HG03439 (cell line): Measurements from ENCODE around the gene FGFR4.
A peak's percentile ranks its signal among the peaks of the same experiment; 100 is the strongest.

Experiments
- ATAC-seq: cut with Tn5 transposase; IDR thresholded peaks from one replicate; pipeline ENCODE4 v1.9.1; 2021; ENCODE audit warnings: mild to moderate bottlenecking, moderate library complexity; ENCODE audit not compliant: unreplicated experiment

The FGFR4 gene

DNA sequence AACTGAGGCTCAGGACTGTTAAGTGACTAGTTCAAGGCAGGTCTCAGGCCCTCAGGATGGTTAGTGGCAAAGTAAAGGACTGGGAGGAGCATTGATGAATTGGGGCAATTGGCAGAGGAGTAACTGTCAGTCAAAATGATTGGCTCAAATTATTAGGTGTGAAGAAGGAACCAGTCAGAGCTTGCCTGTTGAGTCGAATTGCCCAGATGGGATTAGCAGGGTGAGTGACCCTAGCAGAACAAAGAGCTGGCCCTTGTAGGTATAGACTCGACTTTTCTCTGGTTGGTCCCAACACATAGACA lies 44.3 kb downstream of the FGFR4 start:
- no peak for ATAC-seq

- no peak for ATAC-seq
These were observed 44.8 kb downstream of the FGFR4 start for GRCh38 chr5:177131352-177132135.

GRCh38 chr5:177132136-177133095 lies 45.7 kb downstream of the FGFR4 start:
- peak; percentile 14 for ATAC-seq

- ATAC-seq, result peak; percentile 58
These were observed 46.6 kb downstream of the FGFR4 start, which contains the start of gene NSD1 for GRCh38 chr5:177133096-177133852. TSS of gene NSD1 (plus strand) at chr5:177133773. CDS start at chr5:177135104, 1,331 bp downstream.

DNA sequence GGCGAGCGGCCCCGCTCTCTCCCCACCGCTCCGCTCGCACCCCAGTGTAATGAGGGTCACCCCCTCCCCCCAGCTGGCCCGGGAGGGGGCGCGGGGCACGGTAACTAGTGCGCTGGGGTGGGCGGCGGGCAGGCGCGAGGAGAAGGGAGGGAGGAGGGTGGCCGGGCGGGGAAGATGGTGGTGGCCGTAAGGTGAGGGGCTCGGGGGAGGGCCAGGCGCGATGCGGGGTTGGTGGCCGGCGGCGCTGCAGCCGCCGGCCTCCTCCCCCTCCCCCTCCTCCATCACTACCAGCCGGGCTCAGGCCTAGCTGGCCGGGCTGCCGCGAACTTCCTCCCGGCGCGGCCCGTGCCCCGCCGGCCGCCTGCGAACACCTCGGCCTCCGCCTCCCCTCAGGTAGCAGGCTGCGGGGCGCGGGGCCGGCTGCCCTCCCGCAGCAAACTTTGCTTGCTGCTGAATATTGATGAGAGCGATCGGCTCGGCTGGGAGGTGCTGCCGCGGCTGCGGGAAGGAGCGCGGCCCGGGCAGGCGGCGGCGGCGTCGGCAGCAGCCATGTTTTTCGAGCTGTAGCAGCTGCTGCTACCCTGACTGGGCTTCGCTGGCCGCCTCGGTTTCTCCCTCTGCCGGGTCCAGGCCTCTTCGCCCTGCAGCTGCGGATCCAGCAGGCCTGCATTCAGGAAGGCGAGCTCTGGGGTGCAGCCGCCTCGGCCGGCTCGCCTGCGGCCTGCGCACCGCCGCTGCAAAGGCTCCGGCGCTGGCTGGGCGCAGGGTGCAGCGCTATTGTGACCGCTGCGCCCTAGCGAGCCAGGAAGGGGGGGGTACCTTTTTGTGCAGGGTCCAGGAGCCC lies 47.4 kb downstream of the FGFR4 start:
- peak; percentile 34 for ATAC-seq

DNA sequence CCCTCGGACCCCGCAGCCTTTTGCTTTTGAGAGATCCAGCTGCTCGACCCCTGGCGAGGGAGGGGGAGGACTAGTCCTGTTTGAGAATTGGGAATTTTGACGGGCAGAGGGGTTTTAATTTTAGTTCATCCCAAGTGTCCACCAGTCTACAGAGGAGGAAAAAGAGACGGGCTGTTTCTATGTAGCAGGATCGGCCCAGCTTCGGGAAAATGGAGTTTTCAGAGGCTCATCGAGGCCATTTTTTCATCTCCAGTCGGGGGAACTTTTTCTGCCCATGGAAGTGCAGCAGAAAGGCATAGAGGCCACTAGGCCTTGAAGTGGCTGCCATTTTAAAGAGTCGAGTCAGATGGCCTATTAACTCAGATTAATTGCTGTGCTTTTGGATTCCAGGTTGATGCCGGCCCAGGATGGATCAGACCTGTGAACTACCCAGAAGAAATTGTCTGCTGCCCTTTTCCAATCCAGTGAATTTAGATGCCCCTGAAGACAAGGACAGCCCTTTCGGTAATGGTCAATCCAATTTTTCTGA lies 48.0 kb downstream of the FGFR4 start:
- ATAC-seq, result no peak

DNA sequence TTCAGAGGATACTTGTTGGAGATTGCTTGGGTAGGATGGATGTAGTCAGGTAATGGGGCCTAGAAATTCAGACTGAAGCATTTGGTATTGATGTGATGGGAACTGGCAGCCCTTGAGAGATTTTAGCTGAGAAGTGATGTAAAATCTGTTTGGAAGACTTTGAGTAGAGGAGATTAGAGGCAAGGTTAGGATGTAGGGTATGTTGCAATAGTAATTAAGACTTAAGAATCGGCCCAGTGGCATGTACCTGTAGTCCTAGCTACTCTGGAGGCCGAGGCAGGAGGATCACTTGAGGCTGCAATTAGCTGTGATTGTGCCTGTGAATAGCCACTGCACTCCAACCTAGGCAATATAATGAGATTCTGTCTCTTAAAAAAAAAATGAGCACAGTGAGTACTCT lies 53.6 kb downstream of the FGFR4 start:
- ATAC-seq, result no peak

DNA sequence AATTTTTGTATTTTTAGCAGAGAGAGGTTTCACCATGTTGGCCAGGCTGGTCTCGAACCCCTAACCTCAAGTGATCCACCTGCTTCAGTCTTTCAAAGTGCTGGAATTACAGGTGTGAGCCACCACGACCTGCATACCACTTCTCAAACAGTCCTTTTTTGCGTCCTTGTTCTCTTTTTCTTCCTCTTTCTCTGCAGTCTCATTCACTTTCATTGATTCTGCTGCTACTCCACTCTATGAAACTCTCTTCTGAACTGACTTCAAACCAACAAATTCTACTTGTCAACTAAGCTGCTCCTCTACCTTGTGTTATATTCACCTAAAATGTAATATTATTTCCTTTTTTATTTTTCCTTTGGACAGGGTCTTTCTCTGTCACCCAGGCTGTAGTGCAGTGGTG lies 54.8 kb downstream of the FGFR4 start:
- ATAC-seq, result no peak

GRCh38 chr5:177142098-177142611 lies 55.4 kb downstream of the FGFR4 start:
- no peak for ATAC-seq

- ATAC-seq, result no peak
These were observed 56.1 kb downstream of the FGFR4 start for GRCh38 chr5:177142778-177143177.

DNA sequence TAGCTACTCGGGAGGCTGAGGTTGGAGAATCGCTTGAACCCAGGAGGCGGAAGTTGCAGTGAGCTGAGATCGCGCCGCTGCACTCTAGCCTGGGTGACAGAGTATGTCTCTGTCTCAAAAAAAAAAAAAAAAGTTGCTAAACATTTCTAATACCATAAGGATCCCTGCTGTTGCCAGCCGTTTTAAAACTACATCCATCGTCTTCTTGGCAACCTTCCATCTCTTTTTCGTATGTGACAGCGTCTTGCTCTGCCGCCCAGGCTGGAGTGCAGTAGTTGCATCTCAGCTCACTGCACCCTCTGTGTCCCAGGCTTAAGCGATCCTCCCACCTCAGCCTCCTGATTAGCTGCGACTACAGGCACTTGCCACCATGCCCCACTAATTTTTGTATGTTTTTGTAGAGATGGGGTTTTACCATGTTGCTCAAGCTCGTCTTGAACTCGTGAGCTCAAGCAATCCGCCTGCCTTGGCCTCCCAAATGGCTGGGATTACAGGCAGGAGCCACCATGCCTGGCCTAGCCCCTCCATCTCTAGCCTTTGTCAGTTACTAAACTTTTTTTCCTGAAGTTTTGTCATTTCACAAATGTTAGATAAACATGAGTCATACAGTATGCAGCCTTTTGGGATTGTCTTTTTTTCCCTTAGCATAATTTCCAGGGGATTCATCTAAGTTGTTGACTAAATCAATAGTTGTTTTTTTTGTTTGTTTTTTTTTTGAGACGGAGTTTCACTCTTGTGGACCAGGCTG lies 60.4 kb downstream of the FGFR4 start:
- ATAC-seq, result no peak
